ENCODE data around the gene TIMP2.

TIMP2 gene

GRCh38 chr17:78804777-78805176, 120.4 kb downstream of the TIMP2 start:
- DNase-seq: no peak

- DNase-seq: no peak
These were observed 121.9 kb downstream of the TIMP2 start for GRCh38 chr17:78803186-78803845.

Data from NCI-H187 treated with DMSO at 0.1 percent for 48 hours (cell line).